Measurements from ENCODE around the gene GLI2. TPM values are rescaled to one million over a fixed set of nuclear protein-coding genes. Genes with fewer than 3 reads are reported as not detected.

GLI2 gene
- total and polyA plus RNA-seq, 7 donors = 0.23 to 6.4 (median 2.1) TPM

- H3K36me3 ChIP-seq = no peaks in the 10 kb centered on the region
- TF ChIP-seq POLR2AphosphoS5 (IDR thresholded peaks at IDR 0.05) (no peak), POLR2A (IDR thresholded peaks at IDR 0.05) (no peak), EP300 (IDR thresholded peaks at IDR 0.05) (no peak)
- TF ChIP-seq, protein P1, sequence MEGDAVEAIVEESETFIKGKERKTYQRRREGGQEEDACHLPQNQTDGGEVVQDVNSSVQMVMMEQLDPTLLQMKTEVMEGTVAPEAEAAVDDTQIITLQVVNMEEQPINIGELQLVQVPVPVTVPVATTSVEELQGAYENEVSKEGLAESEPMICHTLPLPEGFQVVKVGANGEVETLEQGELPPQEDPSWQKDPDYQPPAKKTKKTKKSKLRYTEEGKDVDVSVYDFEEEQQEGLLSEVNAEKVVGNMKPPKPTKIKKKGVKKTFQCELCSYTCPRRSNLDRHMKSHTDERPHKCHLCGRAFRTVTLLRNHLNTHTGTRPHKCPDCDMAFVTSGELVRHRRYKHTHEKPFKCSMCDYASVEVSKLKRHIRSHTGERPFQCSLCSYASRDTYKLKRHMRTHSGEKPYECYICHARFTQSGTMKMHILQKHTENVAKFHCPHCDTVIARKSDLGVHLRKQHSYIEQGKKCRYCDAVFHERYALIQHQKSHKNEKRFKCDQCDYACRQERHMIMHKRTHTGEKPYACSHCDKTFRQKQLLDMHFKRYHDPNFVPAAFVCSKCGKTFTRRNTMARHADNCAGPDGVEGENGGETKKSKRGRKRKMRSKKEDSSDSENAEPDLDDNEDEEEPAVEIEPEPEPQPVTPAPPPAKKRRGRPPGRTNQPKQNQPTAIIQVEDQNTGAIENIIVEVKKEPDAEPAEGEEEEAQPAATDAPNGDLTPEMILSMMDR (IDR thresholded peaks at IDR 0.05) = no peak
- intact Hi-C loops (cut with DNase I) = loop anchor here (2.0 to 5.0 kb wide), 2 partner anchors 40 to 67 kb away; partner anchors contain the start of gene GLI2
- H3K27ac ChIP-seq = no peak overlapping the region
- H3K9me3 ChIP-seq = no peaks in the 10 kb centered on the region
- DNase-seq = no peak
- WGBS, 2 donors = 44 to 85% methylated on average over 2 of the region's 2 CpGs
- peaks cover 0 to 10% (median 5%) of the 10 kb centered on the region in 4 donors for H3K4me1 ChIP-seq
- H3K27me3 ChIP-seq = peaks cover 0 to 6% (median 0%) of the 10 kb centered on the region in 3 donors
- H3K4me3 ChIP-seq = no peak overlapping the region
These were observed 38.2 kb upstream of the GLI2 start for GRCh38 chr2:120697471-120697870.

- Histone ChIP-seq H3K36me3 (no peaks in the 10 kb centered on the region), H3K27me3 (peaks cover 0 to 5% (median 0%) of the 10 kb centered on the region in 3 donors), H3K4me1 (peaks cover 0 to 10% (median 5%) of the 10 kb centered on the region in 4 donors), H3K4me3 (no peak overlapping the region), H3K27ac (no peak overlapping the region), H3K9me3 (no peaks in the 10 kb centered on the region)
- no peak for DNase-seq
- TF ChIP-seq, protein P1 (IDR thresholded peaks at IDR 0.05) = no peak
- no peak for TF ChIP-seq POLR2AphosphoS5 (IDR thresholded peaks at IDR 0.05)
- TF ChIP-seq EP300 (IDR thresholded peaks at IDR 0.05) = no peak
- TF ChIP-seq POLR2A (IDR thresholded peaks at IDR 0.05) = no peak
- WGBS, 2 donors = 40 to 76% methylated on average over 3 of the region's 3 CpGs
- intact Hi-C loops (cut with DNase I) = loop anchor here (5.0 kb wide), 1 partner anchor 38 kb away; the partner anchor contains the start of gene GLI2
These were observed 36.4 kb upstream of the GLI2 start for GRCh38 chr2:120699292-120699691.

DNA sequence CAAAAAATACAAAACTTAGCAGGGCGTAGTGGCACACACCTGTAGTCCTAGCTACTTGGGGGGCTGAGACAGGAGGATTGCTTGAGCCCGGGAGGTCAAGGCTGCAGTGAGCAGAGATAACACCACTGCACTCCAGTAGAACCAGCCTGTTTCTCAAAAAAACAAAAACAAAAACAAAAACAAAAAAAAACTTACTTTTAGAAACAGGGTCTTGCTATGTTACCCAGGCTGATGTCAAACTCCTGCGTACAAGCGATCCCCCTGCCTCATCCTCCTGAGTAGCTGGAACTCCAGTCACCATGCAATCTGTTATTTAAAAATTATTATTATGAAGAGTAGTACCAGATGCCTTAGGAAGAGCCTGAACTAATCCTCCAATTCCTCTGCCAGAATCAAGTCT is 35.0 kb upstream of the GLI2 start:
- intact Hi-C loops (cut with DNase I) = no loop called here
- no peaks in the 10 kb centered on the region for H3K27me3 ChIP-seq
- WGBS, 2 donors = 89 to 92% methylated on average over 4 of the region's 4 CpGs
- H3K27ac ChIP-seq = no peak overlapping the region
- no peak for DNase-seq
- no peak for TF ChIP-seq EP300 (IDR thresholded peaks at IDR 0.05)
- no peak for TF ChIP-seq POLR2A (IDR thresholded peaks at IDR 0.05)
- TF ChIP-seq POLR2AphosphoS5 (IDR thresholded peaks at IDR 0.05) = no peak
- TF ChIP-seq, protein P1 (IDR thresholded peaks at IDR 0.05) = no peak
- H3K4me1 ChIP-seq = peaks cover 0 to 5% (median 2%) of the 10 kb centered on the region in 4 donors
- H3K4me3 ChIP-seq = no peak overlapping the region
- no peaks in the 10 kb centered on the region for H3K36me3 ChIP-seq
- H3K9me3 ChIP-seq = no peaks in the 10 kb centered on the region

DNA sequence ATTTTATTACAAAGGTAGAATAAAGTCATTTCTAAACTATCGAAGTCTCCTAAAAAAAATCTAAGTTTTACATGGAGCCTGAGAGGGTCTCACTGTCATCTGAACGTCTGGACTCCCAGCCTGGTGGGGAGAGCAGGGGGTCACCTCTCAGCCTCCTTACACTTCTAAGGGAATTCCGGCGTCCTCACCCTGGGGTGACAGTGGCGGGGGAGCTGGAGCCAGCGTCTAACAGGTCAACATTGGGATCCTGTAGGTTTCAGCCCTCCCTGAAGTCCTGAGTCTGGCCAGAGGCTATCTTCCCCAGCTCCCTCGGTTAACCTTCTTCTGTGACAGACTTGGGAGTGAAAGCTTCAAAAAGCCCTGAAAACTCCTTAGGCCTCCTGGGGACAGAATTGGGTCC is 34.6 kb upstream of the GLI2 start:
- WGBS, 2 donors = 82% methylated on average over 7 of the region's 7 CpGs

More for the DNA sequence above, 34.6 kb upstream of the GLI2 start:
- Histone ChIP-seq H3K36me3 (no peaks in the 10 kb centered on the region), H3K27ac (no peak overlapping the region), H3K4me1 (peaks cover 0 to 1% (median 0%) of the 10 kb centered on the region in 4 donors), H3K27me3 (no peaks in the 10 kb centered on the region), H3K9me3 (no peaks in the 10 kb centered on the region), H3K4me3 (no peak overlapping the region)
- intact Hi-C loops (cut with DNase I) = no loop called here
- TF ChIP-seq EP300 (IDR thresholded peaks at IDR 0.05) (no peak), POLR2AphosphoS5 (IDR thresholded peaks at IDR 0.05) (no peak), POLR2A (IDR thresholded peaks at IDR 0.05) (no peak)
- TF ChIP-seq, protein P1 (IDR thresholded peaks at IDR 0.05) = no peak
- peak; percentile 52 for DNase-seq
